AG04450 (cell line): ENCODE data around the gene MDP1. TPM values are rescaled to one million over a fixed set of nuclear protein-coding genes. Genes with fewer than 3 reads are reported as not detected.
"Not testable (repeated sequence)": the region's sequence is repeated elsewhere in the genome, so short reads cannot be mapped to it uniquely, and the experiment has no call there.

Experiments used
- CTCF ChIA-PET: fragments of 300-600, 350-600 bp; formaldehyde crosslinking; extraction: SDS; loops from one replicate; lab custom pipeline; 2022; ENCODE audit warnings: antibody characterized with exemption, inconsistent platforms; lab: Charles Lee
- POLR2A ChIA-PET: fragments of 350-600 bp; formaldehyde crosslinking; extraction: SDS; loops from one replicate; lab custom pipeline; 2021; ENCODE audit warnings: antibody characterized with exemption, inconsistent platforms; lab: Yijun Ruan, JAX
- DNase-seq: peaks from one replicate; pipeline ENCODE4 v3.0.0-alpha.2; 2011; ENCODE audit warnings: low read depth, low spot score
- H3K27ac ChIP-seq: one replicate; pipeline ENCODE4 v1.5.1; 2012; ENCODE audit warnings: low read depth, low read length, control low read depth
- H3K27me3 ChIP-seq: one replicate; pipeline ENCODE4 v1.6.0; 2012; ENCODE audit warnings: low read length; ENCODE audit not compliant: control insufficient read depth, insufficient read depth
- H3K4me3 ChIP-seq: 2 replicates; pipeline ENCODE4 v1.5.1; 2011; ENCODE audit warnings: mild to moderate bottlenecking, low read depth, low read length, control low read depth
- H3K9me3 ChIP-seq: 2 replicates; pipeline ENCODE4 v1.5.1; 2012; ENCODE audit warnings: low read length; ENCODE audit not compliant: control insufficient read depth, insufficient read depth
- CTCF ChIP-seq: IDR thresholded peaks from 2 replicates; pipeline ENCODE4 v1.5.1; 2011; ENCODE audit warnings: low read depth, low read length, control low read depth, inconsistent platforms
- polyA plus RNA-seq: library from polyadenylated mRNA; depleted of rRNA; stranded (reverse); fragments of >200 nt; gene quantifications from 2 replicates; pipeline ENCODE4 v1.2.3, GENCODE V29; 2011

The MDP1 gene
- polyA plus RNA-seq, 1 experiment, result 16.1 TPM

- no peaks in the 10 kb centered on the region for H3K27me3 ChIP-seq
- DNase-seq, result no peak
- POLR2A ChIA-PET, result no interaction called here
- CTCF ChIA-PET, result no interaction called here
- no peaks in the 10 kb centered on the region for H3K9me3 ChIP-seq
- H3K4me3 ChIP-seq, result no peak overlapping the region
- TF ChIP-seq CTCF, result no peak
- H3K27ac ChIP-seq, result no peak overlapping the region
These were observed 8.2 kb downstream of the MDP1 start for GRCh38 chr14:24207625-24208024.

- ChIA-PET POLR2A (no interaction called here), CTCF (no interaction called here)
- DNase-seq, result no peak
- H3K27ac ChIP-seq, result no peak overlapping the region
- no peaks in the 10 kb centered on the region for H3K27me3 ChIP-seq
- no peak overlapping the region for H3K4me3 ChIP-seq
- TF ChIP-seq CTCF, result no peak
- H3K9me3 ChIP-seq, result no peaks in the 10 kb centered on the region
These were observed 8.7 kb downstream of the MDP1 start for GRCh38 chr14:24207104-24207551.

- Histone ChIP-seq H3K27me3 (no peaks in the 10 kb centered on the region), H3K27ac (no peak overlapping the region), H3K9me3 (peaks cover 3% of the 10 kb centered on the region), H3K4me3 (no peak overlapping the region)
- no peak for DNase-seq
- TF ChIP-seq CTCF, result no peak
- ChIA-PET CTCF (no interaction called here), POLR2A (no interaction called here)
These were observed 9.4 kb downstream of the MDP1 start for GRCh38 chr14:24206260-24207103.

GRCh38 chr14:24204163-24205146 is 11.4 kb downstream of the MDP1 start:
- no peak for DNase-seq
- Histone ChIP-seq H3K4me3 (no peak overlapping the region), H3K27ac (no peak overlapping the region), H3K9me3 (peaks cover 5% of the 10 kb centered on the region), H3K27me3 (no peaks in the 10 kb centered on the region)
- ChIA-PET POLR2A (interaction anchor here (0.7 kb wide), 1 partner anchor 90 kb away, joined by 3 read pairs; the partner anchor contains the start of genes DCAF11 and NRL), CTCF (interaction anchor here (0.6 to 0.9 kb wide), 3 partner anchors 66 to 102 kb away, joined by 3 to 4 read pairs (median 3); partner anchors contain the start of gene RABGGTA)
- no peak for TF ChIP-seq CTCF

- H3K4me3 ChIP-seq, H3K27ac ChIP-seq, POLR2A ChIA-PET, H3K9me3 ChIP-seq, H3K27me3 ChIP-seq, DNase-seq: not testable (repeated sequence)
- CTCF ChIA-PET, result interaction anchor here (0.6 to 0.9 kb wide), 2 partner anchors 10 to 68 kb away, joined by 3 read pairs; partner anchors contain the start of genes CHMP4A and RABGGTA
These were observed 12.5 kb downstream of the MDP1 start for GRCh38 chr14:24203249-24203886.

DNA sequence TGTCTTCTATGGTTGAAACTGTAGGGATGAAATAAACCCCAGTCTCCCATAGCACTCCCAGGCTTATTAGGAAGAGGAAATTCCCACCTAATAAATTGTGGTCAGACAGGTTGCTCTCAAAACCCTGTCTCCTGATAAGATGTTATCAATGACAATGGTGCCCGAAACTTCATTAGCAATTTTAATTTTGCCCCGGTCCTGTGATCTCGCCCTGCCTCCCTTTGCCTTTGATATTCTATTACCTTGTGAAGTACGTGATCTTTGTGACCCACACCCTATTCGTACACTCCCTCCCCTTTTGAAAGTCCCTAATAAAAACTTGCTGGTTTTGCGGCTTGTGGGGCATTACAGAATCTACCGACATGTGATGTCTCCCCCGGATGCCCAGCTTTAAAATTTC is 13.3 kb downstream of the MDP1 start:
- DNase-seq, CTCF ChIA-PET, H3K27me3 ChIP-seq, POLR2A ChIA-PET, H3K9me3 ChIP-seq, H3K27ac ChIP-seq, H3K4me3 ChIP-seq: not testable (repeated sequence)
